KG1 (cell line): ENCODE results near the gene MVP.
A peak's percentile ranks its signal among the peaks of the same experiment; 100 is the strongest.
"Not testable (repeated sequence)": the region's sequence is repeated elsewhere in the genome, so short reads cannot be mapped to it uniquely, and the experiment has no call there.

Experiments
- DNase-seq: peaks from one replicate; lab custom pipeline; 2025; lab: John Stamatoyannopoulos, UW

The MVP gene

GRCh38 chr16:29815793-29816693 is 4.2 kb upstream of the MVP start, which contains the start of gene PAGR1:
TSS of gene PAGR1 (plus strand) at chr16:29816152. CDS start at chr16:29816526, 374 bp downstream.
- DNase-seq, result peak; percentile 97

GRCh38 chr16:29816694-29817441 is 3.4 kb upstream of the MVP start:
- peak; percentile 45 for DNase-seq

DNA sequence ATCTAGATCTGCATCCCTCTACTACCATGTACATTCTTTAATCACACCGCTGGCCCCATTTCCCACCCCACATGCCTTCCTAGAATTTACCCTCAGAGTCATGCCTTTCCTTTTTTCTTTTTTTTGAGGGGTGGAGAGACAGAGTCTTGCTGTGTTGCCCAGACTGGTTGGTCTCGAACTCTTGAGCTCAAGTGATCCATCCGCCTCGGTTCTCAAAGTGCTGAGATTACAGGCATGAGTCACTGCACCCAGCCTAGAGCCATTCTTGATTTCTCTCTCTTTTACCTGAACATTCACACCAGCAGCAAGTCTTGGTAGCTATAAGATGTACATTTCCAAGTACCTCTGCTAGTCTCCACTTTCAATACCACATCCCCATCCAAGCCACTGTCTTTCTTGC is 2.2 kb upstream of the MVP start:
- DNase-seq, result no peak

DNA sequence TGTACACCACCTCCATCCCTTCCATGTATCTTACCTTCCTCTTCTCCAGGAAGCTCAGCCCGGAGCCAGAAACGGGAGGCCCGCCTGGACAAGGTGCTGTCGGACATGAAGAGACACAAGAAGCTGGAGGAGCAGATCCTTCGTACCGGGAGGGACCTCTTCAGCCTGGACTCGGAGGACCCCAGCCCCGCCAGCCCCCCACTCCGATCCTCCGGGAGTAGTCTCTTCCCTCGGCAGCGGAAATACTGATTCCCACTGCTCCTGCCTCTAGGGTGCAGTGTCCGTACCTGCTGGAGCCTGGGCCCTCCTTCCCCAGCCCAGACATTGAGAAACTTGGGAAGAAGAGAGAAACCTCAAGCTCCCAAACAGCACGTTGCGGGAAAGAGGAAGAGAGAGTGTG is 756 bp upstream of the MVP start:
- DNase-seq, result no peak

DNA sequence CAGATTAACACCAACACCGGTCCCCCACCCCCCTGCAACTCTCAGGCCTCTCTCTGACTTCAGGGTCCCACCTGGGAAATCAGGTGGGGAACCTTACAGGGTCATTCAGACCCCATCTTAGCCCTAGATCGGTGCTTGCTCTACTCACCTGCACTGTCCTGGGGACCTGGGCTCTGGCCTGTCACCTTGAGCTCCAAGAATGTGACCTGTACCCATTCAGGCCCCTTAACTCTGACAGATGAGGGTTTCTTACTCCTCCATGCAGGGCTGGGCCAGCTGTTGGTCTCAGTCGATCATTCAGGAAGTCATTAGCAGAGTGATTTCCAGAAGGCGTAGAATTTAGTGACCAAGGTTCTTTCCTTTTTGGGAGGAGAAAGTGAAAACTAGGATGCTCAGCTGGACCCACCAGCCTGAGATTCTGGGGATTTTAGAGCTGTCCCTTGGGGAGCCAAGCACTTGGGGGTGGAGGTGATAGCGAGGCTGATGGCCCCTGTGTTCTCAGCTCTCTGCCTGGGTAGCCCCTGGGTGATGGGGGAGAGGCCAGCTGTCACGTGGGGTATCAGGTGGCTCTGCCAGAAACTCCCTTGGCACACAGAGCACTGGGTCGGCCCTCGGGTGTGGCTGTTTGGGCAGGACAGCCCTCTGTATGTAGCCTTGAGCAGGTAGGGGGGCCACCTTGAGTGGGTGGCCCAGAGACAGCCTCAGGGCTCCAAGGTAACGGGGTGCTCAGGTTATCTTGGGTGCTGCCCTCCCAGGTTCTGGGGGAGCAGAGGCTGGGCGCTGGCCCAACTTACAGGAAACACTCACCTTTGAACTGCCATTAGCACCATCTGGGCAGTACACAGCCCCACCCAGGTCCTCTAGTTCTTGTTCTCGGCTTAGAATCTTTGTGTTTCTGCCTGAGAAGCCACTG is 724 bp downstream of the MVP start:
- DNase-seq, result no peak

- no peak for DNase-seq
Measured at GRCh38 chr16:29821643-29822115, 1.4 kb downstream of the MVP start.

GRCh38 chr16:29824589-29825144 is 4.4 kb downstream of the MVP start:
- no peak for DNase-seq

GRCh38 chr16:29825145-29826044 is 5.1 kb downstream of the MVP start:
- DNase-seq, result no peak

DNA sequence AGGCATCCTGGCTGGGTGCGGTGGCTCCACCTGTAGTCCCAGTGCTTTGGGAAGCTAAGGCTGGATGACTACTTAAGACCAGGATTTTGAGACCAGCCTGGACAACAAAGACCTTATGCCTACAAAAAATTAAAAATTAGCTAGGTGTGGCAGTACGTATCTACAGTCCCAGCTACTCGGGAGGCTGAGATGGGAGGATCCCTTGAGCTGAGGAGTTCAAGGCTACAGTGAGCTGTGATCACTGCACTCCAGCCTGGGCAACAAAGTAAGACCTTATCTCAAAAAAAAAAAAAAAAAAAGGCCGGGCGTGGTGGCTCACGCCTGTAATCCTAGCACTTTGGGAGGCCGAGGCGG is 6.1 kb downstream of the MVP start:
- DNase-seq, result no peak

DNA sequence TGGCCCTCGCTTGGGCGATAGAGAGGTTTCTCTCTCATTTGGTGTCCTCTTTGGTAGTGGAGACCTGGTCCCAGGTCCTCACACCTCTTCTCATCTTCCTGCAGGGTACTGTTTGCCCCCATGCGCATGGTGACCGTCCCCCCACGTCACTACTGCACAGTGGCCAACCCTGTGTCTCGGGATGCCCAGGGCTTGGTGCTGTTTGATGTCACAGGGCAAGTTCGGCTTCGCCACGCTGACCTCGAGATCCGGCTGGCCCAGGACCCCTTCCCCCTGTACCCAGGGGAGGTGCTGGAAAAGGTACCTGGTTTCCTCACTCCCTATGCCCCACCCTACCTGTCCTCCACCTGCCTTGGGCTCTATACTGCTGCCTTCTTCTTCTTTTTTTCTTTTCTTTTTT is 10.5 kb downstream of the MVP start:
- DNase-seq, result no peak

- DNase-seq, result no peak
Measured at GRCh38 chr16:29831490-29831889, 11.2 kb downstream of the MVP start.

- DNase-seq, result not testable (repeated sequence)
Measured at GRCh38 chr16:29833219-29833618, 13.0 kb downstream of the MVP start.

- DNase-seq, result no peak
Measured at GRCh38 chr16:29834079-29834478, 13.8 kb downstream of the MVP start.

DNA sequence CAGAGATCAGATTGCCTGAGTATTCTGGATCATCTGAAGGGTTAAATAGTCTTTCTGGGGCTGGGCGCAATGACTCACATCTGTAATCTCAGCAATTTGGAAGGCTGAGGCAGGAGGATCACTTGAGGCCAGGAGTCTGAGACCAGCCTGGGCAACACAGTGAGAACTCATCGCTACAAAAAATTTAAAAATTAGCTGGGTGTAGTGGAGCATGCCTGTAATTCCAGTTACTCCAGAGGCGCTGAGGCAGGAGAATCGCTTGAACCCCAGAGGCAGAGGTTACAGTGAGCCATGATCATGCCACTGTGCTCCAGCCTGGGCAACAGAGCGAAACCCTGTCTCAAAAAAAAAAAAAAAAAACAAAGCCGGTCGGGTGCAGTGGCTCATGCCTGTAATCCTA is 15.7 kb downstream of the MVP start:
- no peak for DNase-seq

DNA sequence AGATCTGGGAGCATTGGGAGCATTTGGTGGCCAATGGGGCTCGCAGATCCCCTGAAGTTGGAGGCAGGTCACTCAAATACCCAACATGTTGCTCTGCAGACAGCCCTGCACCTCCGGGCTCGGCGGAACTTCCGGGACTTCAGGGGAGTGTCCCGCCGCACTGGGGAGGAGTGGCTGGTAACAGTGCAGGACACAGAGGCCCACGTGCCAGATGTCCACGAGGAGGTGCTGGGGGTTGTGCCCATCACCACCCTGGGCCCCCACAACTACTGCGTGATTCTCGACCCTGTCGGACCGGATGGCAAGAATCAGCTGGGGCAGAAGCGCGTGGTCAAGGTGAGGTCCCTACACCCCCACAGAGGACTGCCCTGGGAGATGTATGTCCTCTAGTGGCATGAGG is 16.4 kb downstream of the MVP start:
- no peak for DNase-seq

- DNase-seq, result no peak
Measured at GRCh38 chr16:29837841-29838240, 17.6 kb downstream of the MVP start.

DNA sequence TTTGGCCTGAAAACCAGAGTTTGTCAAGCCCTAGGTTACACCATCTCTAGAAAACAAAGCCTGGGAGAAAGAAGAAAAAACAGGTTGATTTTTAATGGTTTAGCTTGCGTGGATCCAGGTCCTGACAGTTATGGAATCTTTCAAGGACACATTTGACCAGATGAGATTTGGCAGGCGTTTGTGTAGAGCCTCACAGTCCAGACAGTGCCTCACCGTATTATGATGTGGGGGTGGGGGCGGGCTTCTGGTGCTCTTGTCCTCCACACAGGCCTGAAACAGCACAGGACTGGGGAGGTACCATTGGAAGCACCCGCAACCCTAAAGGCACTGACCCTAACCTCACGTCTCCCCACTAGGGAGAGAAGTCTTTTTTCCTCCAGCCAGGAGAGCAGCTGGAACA is 19.6 kb downstream of the MVP start:
- no peak for DNase-seq

- DNase-seq, result no peak
Measured at GRCh38 chr16:29840240-29840639, 20.0 kb downstream of the MVP start.

- DNase-seq, result no peak
Measured at GRCh38 chr16:29841631-29842030, 21.4 kb downstream of the MVP start.

DNA sequence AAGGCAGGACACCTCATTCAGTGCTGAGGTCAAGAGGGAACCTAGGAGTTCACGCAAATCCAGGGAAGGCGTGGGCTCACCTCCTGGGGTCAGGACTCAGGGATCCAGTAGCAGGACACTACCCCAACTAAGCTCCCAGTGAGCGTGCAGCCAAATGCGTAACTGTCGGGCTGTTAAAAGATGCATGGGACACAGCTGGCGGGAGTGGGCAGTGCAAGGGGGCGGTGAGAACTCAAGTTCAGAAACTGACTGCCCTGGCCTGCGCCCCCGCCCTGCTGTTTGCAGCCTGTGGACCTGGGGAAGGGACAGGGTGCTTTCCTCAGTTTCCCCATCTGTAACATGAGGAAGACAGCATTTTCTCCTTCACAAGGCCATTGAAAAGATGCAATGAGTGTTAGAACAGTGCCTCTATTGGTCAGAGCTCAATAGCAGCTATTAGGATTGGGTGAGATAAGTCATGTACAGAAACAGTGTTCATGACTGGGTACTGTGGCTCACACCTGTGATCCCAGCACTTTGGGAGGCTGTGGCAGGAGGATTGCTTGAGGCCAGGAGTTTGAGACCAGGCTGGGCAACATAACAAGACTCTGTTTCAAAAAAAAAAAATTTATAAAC is 22.6 kb downstream of the MVP start:
- DNase-seq, result no peak
